ENCODE results near the gene MEGF9.
A peak's percentile ranks its signal among the peaks of the same experiment; 100 is the strongest.
"Not testable (repeated sequence)": the region's sequence is repeated elsewhere in the genome, so short reads cannot be mapped to it uniquely, and the experiment has no call there.

MEGF9 gene

DNA sequence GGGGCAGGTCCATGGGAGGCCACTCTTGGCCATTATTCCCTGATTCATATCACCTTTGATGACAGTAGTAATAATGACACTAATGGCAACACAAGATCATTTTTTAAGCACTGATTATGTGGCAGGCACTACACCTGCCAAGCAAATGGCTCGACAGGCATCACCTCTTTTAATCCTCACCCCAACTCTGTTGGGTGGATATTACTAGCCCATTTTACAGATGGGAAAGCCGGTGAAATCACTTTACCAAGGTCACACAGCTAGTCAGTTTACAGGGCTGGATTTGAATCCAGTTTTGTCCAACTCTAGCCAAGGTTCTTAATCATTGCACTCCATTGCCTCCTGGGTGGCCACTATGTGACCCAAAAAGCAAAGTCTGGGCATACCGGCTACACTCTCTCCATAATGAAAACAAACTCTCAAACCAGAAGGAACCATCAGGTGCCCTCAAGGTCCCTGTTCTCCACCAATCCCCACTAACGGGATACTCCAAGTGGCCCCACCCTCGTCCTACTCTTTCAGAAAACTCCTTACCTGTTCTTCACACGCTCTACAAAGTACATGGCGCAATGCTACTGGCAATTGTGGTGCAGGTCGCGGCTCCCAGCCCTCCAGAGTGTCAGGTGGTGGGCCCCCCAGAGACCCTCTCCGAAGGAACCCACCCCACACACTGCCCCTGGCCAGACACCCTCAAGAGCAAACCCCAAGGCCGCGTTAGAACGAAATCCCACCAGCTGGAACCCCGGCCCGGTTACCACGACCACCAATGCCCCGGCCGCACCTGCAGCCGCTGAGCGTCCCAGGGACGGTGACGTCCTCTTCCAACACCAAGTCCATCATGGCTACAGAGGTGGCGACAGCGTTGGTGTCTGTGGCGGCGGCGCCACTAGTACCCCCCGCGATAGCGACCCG, 134.9 kb downstream of the MEGF9 start:
- FAIRE-seq, result no peak
- peak; percentile 20 for DNase-seq (ENCODE audit: low spot score)

DNA sequence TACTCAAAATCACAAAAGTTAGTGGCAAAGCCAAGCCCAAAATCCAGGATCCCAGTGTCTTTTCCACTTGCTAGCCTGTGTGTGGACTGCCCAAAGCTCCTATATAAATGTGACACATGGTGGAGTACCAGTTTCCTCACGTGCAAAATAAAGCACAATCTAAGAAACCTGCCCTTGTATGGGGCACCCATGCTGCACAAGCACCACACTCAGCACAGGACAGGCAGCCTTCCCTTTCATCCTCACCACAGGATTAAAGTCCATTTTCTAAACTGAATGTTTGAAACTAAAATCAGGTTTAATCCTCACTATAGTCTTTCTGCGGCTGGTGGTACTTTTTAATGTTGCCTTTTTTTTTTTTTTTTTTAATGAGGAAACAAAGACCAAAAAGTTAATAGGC, 139.8 kb downstream of the MEGF9 start:
- DNase-seq (ENCODE audit: low spot score) (no peak), FAIRE-seq (no peak)

DNA sequence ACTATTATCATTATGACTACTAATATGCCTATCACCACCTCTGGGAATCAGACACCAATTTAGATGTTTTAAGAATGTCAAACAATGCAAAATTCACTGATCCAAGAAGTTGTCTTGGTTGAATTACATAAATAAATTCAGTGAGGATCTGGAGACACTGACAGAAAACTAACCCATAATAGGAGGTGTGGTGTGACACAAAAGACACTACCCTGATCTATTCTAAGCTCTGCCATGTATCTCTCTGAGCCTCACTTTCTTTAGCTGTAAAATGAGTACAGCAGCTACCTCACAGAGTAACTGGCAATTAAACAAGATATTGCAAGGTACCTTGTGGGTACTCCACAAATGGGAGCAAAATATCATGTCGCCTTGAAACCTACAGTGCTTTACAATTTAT, 141.8 kb downstream of the MEGF9 start:
- FAIRE-seq (no peak), DNase-seq (ENCODE audit: low spot score) (no peak)

DNA sequence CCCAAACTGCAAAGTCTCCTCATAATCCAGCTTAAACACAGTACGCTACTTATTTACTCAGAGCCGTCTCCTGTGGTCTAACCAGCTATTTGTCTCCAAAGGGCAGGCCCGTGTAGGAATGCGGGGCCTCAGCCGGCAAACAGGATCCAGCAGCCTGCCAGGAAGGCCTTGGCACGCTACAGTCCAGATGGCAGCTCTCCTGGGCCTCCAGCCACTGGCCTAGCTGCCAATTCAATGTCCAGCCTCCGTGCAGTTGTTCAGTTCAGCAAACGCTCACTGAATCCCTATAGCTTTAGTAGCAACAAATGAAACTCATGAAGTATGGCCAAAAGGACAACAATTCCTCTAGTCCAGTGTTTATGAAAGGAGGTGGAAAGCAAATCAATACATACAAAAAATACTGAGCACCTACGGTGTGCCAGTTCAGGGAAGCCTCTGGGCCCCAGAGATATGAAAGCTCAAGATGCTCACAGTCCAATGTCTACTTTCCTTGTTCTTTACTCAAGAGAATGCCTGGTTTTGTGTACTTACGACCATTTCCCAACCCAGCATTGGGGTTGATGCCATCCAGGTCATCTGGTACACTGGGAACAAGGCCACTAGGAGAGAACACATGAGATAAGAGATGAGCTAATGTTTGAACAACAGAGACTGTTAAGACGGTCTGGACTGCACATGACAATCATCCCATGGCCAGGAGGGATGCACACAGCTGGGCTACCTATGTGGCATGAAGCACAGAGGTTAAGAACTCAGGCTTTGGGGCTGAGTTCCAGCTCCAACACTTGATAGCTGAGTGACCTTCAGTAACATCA, 142.6 kb downstream of the MEGF9 start:
- FAIRE-seq (no peak), DNase-seq (ENCODE audit: low spot score) (no peak)

DNA sequence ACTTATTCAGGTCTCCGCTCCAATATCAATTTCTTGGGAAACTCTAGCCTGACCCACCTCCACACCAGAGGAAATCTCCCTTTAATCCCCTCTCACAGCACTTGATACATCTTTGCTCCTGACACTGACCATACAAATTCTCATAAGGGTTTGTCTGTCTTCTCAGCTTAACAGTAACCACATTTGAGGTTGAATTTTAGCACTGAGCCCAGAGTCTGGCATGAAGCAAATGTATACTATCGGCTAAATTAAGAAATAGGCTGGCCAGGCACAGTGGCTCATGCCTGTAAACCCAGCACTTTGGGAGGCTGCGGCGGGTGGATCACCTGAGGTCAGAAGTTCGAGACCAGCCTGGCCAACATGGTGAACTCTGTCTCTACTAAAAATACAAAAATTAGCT, 144.0 kb downstream of the MEGF9 start:
- FAIRE-seq (no peak), DNase-seq (ENCODE audit: low spot score) (no peak)

DNA sequence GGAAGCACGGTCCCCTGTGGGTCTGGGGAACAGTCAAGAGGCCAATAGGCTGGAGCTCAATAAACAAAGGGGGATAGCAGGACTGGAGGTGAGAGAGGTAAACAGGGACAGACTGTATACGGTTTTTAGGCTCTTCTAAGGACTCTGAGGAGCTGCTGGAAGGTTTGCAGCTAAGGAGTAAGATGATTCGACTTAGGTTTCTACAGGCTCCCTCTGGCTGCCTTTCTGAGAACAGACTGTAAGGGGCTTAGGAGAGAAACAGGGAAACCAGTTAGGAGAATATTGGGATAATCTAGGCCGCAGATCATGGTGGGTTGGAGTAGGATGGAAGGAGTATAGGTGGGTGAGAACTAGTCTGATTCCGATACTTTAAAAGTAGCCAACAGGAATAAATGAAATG, 144.7 kb downstream of the MEGF9 start:
- no peak for FAIRE-seq
- no peak for DNase-seq (ENCODE audit: low spot score)

DNA sequence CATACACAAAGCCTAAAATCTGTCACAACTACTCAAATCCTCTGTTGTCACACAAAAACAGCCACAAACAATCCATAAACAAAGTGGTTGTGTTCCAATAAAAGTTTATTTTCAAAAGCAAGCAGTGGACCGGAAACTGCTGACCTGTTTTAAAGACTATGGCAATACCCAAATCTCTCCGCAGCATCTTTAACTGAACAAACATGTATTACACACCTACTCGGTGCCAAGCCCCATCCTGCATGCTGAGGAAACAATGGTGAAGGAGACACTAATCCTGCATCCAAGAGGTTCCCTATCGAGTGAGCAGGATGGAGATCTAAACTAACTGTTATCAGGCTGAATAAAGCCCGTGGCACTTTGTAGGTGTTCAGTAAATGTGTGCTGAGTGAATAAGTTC, 145.5 kb downstream of the MEGF9 start:
- DNase-seq (ENCODE audit: low spot score) (no peak), FAIRE-seq (no peak)

DNA sequence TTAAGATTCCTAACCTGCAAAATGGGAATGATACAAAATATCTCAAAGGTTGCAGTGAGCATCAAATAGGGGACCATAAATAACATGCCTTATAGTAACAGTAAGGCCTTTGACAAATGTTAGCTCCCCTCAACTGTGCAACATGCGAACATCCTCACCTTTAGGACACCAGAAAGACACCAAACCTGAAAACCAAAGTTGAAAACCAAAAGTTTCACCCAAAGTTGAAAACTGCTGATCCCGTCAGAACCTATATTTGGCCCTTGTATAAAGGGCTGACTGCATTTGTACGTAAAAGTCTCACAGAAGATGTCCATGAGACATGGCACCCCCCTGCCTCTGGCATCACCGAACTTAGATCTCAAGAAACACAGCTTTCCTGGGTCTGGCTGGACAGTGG, 146.4 kb downstream of the MEGF9 start:
- no peak for FAIRE-seq
- DNase-seq (ENCODE audit: low spot score), result no peak

DNA sequence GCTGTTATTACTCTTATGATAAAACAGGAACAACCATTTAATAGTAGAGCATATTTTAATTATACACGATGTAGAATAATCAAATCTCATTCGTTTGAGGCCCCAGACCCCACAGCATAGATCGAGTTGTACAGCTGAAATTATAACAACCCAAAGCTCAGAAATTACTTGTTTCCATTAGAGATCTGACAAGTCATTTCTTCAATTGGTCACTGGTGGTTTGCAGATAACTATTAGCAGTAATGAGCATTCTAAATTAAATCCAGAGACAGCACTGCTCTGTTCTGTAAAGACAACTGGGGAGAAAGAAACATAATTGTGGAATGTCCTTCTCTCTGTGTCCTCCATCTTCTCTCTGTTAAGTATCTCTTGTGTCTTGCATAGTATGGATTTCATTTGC, 147.2 kb downstream of the MEGF9 start:
- DNase-seq (ENCODE audit: low spot score), result no peak
- FAIRE-seq, result no peak

DNA sequence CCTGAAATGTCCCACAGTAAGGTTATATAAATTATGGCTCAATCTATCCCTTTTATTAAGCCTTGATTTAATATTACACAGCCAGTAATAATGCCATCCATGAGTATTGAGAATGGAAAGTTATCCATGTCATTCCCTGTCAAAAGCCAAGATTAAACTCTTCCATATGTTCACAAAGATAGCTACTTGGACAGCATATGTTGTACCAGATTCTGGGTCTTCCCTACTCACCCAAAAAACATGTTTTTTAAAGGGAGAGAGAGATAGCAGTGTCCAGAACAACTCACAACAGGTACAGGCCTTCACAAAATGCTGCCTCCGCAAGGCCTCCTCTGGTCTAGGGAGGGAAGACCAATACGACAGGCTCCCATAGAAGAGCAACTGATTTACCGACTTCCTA, 149.7 kb downstream of the MEGF9 start:
- no peak for FAIRE-seq
- no peak for DNase-seq (ENCODE audit: low spot score)

DNA sequence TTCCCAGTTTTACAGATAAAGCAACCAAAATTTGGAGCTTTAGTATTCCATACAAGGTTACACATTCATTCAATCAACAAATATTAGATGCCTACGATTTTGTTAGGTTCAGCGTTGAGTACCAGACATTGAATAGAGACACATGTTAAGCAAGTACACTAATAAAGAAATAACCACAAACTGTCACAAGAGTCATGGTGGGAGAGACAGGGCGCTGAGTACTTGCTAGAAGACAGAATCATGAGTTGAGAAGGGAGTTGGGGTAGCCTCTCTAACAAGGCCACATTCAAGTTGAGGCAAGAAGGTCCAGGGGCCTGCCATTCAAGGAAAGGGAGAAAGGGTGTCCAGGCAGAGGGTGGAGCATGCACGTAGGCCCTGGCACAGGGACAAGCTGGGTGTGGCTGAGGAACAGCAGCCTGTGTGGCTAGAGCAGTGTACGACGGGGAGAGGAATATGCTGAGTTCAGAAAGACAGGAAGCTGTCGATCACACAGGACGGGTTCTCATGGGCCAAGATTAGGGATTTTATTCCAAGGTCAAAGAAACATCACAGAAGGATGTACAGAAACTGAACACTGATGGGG, 151.3 kb downstream of the MEGF9 start:
- FAIRE-seq (no peak), DNase-seq (ENCODE audit: low spot score) (no peak)

DNA sequence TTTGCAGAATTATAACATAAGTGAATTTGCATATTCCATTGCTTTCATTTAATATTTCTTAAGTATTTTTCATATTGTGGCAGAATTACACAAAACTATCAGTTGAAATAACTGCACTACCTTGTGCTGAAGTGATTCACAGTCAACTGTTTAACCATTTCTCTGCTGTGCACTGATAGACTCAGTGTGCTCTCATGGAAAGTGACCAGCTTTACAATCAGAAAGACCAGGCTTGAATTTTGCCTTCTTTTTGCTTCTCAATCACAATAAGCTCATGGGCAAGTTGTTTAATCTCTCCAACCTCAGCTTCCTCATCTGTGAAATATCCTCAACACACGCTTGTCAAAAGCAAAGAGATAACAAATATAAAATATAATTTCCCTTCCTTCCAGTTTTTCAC, 152.6 kb downstream of the MEGF9 start:
- FAIRE-seq (no peak), DNase-seq (ENCODE audit: low spot score) (no peak)

DNA sequence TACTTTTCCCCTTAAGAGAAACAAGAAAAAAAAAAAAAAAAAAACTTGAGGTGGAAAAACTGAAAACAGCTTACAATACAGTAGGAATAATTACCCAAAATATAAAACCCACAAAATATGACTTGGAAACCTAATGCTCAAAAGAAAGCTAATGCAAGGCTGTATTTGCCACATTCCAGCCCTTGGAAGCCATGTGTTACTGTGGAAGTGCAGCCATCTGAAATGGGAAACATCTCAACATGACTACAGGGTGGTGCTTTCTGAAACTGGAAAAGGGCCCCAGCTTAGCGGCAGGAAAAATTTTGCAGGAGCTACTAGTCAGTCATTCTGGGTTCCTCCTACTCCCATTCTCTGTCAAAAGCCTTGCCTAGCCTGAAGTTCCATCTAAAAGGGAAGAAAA, 154.7 kb downstream of the MEGF9 start:
- DNase-seq (ENCODE audit: low spot score), result no peak
- FAIRE-seq, result no peak

DNA sequence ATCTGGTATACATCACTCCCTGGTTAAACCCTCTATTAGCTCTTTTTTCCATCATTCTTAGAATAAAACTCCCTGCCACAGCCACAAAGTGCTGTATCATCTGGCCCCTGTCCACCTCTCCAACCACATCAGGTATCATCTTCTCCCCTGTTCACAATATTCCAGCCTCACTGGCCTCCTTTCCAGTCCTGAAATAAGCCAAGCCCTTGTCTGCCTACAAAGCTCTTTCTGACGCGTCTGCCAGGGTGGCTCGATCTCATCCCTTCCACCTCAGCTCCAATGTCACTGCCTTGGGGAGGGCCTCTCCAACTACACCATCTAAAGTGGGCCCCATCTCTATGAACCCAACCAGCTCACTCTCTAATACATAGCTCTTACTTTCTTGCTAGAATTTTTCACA, 155.8 kb downstream of the MEGF9 start:
- DNase-seq (ENCODE audit: low spot score), result no peak

DNA sequence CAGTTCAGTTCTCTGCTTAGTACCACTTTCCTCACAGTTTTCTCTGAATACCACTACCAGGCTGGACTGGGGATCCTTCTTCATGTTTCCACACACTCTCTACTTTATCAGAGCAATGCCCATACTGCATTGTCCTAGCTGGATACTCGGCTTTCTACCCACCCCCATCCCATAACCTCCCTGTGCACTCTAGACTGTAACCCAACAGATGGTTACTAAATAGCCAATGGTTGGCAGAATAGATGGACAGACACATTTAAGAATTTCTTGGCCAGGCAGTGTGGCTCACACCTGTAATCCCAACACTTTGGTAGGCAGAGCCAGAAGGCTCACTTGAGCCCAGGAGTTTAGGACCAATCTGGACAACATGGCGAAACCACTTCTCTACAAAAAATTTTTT, 157.1 kb downstream of the MEGF9 start:
- no peak for DNase-seq (ENCODE audit: low spot score)
- FAIRE-seq, result no peak

More for the DNA sequence above, 155.8 kb downstream of the MEGF9 start:
- FAIRE-seq, result no peak

DNA sequence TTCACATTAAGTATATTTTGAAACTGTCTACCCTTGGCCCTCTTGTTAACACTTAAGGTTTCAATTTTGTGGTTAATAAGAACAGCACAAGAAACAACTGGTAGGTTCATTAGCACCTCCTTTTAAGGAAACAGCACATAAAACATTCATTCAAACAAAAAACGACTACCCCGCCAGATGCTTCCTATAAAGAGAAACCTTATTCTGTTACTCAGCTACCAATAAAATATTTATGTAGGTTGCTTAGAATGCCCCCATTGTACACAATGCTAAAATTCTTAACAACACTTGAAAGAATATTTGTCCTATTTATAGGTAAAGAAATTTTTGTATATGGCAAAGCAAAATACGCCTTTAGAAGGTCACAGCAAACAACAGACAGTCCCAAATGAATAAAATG, 157.5 kb downstream of the MEGF9 start:
- no peak for DNase-seq (ENCODE audit: low spot score)
- no peak for FAIRE-seq

DNA sequence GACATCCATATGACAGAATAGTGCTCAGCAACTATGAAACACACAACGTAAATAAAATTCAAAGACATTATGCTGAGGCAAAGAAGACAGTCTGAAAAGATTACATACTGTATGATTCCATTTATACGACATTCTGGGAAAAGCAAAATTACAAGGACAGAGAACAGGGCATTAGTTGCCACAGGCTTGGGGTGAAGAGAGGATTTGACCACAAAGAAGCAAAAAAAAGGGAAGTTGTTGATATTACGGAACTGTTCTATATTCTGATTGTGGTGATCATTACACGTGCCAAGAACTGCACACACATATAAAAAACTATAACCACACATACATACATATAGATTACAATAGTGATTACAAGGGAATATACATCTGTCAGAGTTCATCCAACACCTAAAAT, 158.4 kb downstream of the MEGF9 start:
- no peak for FAIRE-seq
- DNase-seq (ENCODE audit: low spot score), result no peak

DNA sequence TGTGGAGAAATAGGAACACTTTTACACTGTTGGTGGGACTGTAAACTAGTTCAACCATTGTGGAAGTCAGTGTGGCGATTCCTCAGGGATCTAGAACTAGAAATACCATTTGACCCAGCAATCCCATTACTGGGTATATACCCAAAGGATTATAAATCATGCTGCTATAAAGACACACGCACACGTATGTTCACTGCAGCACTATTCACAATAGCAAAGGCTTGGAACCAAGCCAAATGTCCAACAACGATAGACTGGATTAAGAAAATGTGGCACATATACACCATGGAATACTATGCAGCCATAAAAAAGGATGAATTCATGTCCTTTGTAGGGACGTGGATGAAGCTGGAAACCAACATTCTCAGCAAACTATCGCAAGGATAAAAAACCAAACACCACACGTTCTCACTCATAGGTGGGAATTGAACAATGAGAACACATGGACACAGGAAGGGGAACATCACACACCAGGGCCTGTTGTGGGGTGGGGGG, 162.0 kb downstream of the MEGF9 start:
- DNase-seq (ENCODE audit: low spot score); FAIRE-seq: not testable (repeated sequence)
